Smooth muscle cell (in vitro differentiated cells): ENCODE results near the gene ABCA1. TPM values are rescaled to one million over a fixed set of nuclear protein-coding genes. Genes with fewer than 3 reads are reported as not detected.

Experiments used
- DNase-seq: peaks from one replicate; lab custom pipeline; 2025; ENCODE audit not compliant: unreplicated experiment; lab: John Stamatoyannopoulos, UW
- H2AFZ ChIP-seq: fragments of 200-600 bp; sonication (generic); 2 replicates; pipeline ENCODE4 v1.6.0; 2016; ENCODE audit warnings: antibody characterized with exemption, low read depth, mild to moderate bottlenecking
- H3F3A ChIP-seq: fragments of 200-600 bp; sonication (generic); 2 replicates; pipeline ENCODE4 v1.6.0; 2017; ENCODE audit warnings: antibody characterized with exemption, low read depth
- H3K27ac ChIP-seq: fragments of 200-600 bp; sonication (generic); 2 replicates; pipeline ENCODE4 v1.5.1; 2016; ENCODE audit warnings: low read depth, mild to moderate bottlenecking
- H3K27me3 ChIP-seq: fragments of 200-600 bp; sonication (generic); 2 replicates; pipeline ENCODE4 v1.6.1; 2016; ENCODE audit warnings: low read depth, mild to moderate bottlenecking
- H3K36me3 ChIP-seq: fragments of 200-600 bp; sonication (generic); 2 replicates; pipeline ENCODE4 v1.5.1; 2016; ENCODE audit warnings: low read depth
- H3K4me1 ChIP-seq: fragments of 200-600 bp; sonication (generic); 2 replicates; pipeline ENCODE4 v1.5.1; 2016; ENCODE audit warnings: low read depth
- H3K4me2 ChIP-seq: fragments of 200-600 bp; sonication (generic); 2 replicates; pipeline ENCODE4 v1.6.0; 2016; ENCODE audit warnings: mild to moderate bottlenecking
- H3K4me3 ChIP-seq: fragments of 200-600 bp; sonication (generic); 2 replicates; pipeline ENCODE4 v1.5.1; 2016; ENCODE audit warnings: mild to moderate bottlenecking
- H3K79me2 ChIP-seq: fragments of 200-600 bp; sonication (generic); 2 replicates; pipeline ENCODE4 v1.6.0; 2016; ENCODE audit warnings: low read depth, mild to moderate bottlenecking
- H3K9ac ChIP-seq: fragments of 200-600 bp; sonication (generic); 2 replicates; pipeline ENCODE4 v1.6.0; 2016; ENCODE audit warnings: low read depth
- H3K9me3 ChIP-seq: fragments of 200-600 bp; sonication (generic); replicated peaks from 2 replicates; pipeline ENCODE4 v1.5.1; 2016; ENCODE audit warnings: low read depth
- H4K20me1 ChIP-seq: fragments of 200-600 bp; sonication (generic); 2 replicates; pipeline ENCODE4 v1.6.0; 2016; ENCODE audit warnings: low read depth
- WGBS: methylation state at CpG from one replicate; pipeline ENCODE4 v1.1.7; 2016; ENCODE audit warnings: low lambda C conversion rate; 5-methylcytosine and 5-hydroxymethylcytosine counted together
- polyA plus RNA-seq: library from polyadenylated mRNA; unstranded; fragments of >200 nt; fragmentation: Nextera tagmentation; extraction: Ambion mirVana; gene quantifications from 2 replicates; pipeline ENCODE4 v1.2.1, GENCODE V29; 2016
- total RNA-seq: library from RNA; depleted of rRNA; stranded (reverse); fragments of >200 nt; gene quantifications from 2 replicates; pipeline ENCODE4 v1.2.3, GENCODE V29; 2014
- TF ChIP-seq, protein P1 (sequence below): fragments of 200-600 bp; sonication (generic); IDR thresholded peaks from 2 replicates; pipeline ENCODE4 v1.5.1; 2017; ENCODE audit warnings: borderline replicate concordance, mild to moderate bottlenecking, antibody characterized with exemption; ENCODE audit not compliant: insufficient read depth, poor library complexity, severe bottlenecking

The ABCA1 gene
- total and polyA plus RNA-seq, 2 experiments from 2014 or later, result 2.8 to 29.6 TPM

DNA sequence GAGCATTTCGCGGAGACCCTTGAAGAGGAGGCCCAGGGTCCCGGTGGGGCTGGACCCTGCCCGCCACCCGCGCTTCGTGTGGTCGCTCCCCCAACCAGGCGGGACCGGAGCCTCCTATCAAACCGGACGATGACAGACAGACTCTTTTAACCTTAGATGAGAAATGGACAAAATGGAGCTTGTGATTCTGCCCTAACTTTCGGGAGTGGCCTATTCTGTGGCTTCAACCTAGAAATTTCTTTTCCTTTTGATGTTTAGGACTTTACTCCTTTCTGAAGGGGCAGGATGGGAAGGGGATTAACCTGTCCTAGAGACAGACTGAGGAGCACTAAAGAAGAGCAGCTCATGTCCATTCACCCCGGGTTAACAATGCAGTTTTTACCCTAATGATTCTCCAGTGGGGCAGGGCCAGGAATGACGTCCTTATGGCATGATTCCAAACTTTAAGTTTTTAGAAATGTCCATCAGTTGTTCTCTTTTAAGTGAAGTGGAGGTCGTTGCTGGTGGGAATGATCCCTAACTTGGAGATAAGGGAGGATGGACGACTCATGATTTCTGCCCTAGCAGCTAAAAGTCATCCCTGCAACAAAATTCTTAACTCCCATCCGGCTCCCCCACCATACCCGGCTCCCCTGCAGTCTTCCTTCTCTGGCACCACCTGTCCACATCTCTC lies 179.5 kb downstream of the ABCA1 start:
- Histone ChIP-seq H3K4me3 (peak overlapping the region; percentile 96), H3F3A (no peaks in the 10 kb centered on the region), H3K36me3 (peaks cover 5% of the 10 kb centered on the region), H3K4me1 (no peaks in the 10 kb centered on the region), H2AFZ (peak overlapping the region; percentile 100), H4K20me1 (no peaks in the 10 kb centered on the region), H3K9ac (peak overlapping the region; percentile 78), H3K27ac (peak overlapping the region; percentile 55), H3K4me2 (peak overlapping the region; percentile 93), H3K27me3 (no peaks in the 10 kb centered on the region), H3K79me2 (peaks cover 12% of the 10 kb centered on the region), H3K9me3 (no peaks in the 10 kb centered on the region)
- TF ChIP-seq, protein P1, sequence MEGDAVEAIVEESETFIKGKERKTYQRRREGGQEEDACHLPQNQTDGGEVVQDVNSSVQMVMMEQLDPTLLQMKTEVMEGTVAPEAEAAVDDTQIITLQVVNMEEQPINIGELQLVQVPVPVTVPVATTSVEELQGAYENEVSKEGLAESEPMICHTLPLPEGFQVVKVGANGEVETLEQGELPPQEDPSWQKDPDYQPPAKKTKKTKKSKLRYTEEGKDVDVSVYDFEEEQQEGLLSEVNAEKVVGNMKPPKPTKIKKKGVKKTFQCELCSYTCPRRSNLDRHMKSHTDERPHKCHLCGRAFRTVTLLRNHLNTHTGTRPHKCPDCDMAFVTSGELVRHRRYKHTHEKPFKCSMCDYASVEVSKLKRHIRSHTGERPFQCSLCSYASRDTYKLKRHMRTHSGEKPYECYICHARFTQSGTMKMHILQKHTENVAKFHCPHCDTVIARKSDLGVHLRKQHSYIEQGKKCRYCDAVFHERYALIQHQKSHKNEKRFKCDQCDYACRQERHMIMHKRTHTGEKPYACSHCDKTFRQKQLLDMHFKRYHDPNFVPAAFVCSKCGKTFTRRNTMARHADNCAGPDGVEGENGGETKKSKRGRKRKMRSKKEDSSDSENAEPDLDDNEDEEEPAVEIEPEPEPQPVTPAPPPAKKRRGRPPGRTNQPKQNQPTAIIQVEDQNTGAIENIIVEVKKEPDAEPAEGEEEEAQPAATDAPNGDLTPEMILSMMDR, result no peak
- WGBS, result 10% methylated on average over 19 of the region's 19 CpGs
- no peak for DNase-seq

GRCh38 chr9:104747565-104748358 lies 180.2 kb downstream of the ABCA1 start, which contains the start of gene NIPSNAP3A:
NIPSNAP3A (plus strand) TSS chr9:104747683; CDS start chr9:104747793, 110 bp downstream.
- peak within 1 kb of the TSS; percentile 96 for H3K4me3 ChIP-seq
- TF ChIP-seq, protein P1, result no peak
- no peaks in the 10 kb centered on the region for H3K9me3 ChIP-seq
- H4K20me1 ChIP-seq, result no peaks in the 10 kb centered on the region
- peak within 1 kb of the TSS; percentile 55 for H3K27ac ChIP-seq
- DNase-seq, result peak; percentile 85
- peak within 1 kb of the TSS; percentile 93 for H3K4me2 ChIP-seq
- peak within 1 kb of the TSS; percentile 78 for H3K9ac ChIP-seq
- WGBS, result under 1% methylated on average over 68 of the region's 71 CpGs
- peak within 1 kb of the TSS; percentile 100 for H2AFZ ChIP-seq
- no peaks in the 10 kb centered on the region for H3K4me1 ChIP-seq
- peaks cover 12% of the 10 kb centered on the region for H3K79me2 ChIP-seq
- peaks cover under 1% of the 10 kb centered on the region for H3K36me3 ChIP-seq
- H3F3A ChIP-seq, result no peaks in the 10 kb centered on the region
- no peaks in the 10 kb centered on the region for H3K27me3 ChIP-seq

- TF ChIP-seq, protein P1, result no peak
- Histone ChIP-seq H2AFZ (peak overlapping the region; percentile 100), H3K4me1 (no peaks in the 10 kb centered on the region), H3K36me3 (no peaks in the 10 kb centered on the region), H3K4me3 (peak overlapping the region; percentile 96), H4K20me1 (no peaks in the 10 kb centered on the region), H3K9me3 (no peaks in the 10 kb centered on the region), H3K27me3 (no peaks in the 10 kb centered on the region), H3F3A (no peaks in the 10 kb centered on the region), H3K9ac (peak overlapping the region; percentile 78), H3K4me2 (peak overlapping the region; percentile 93), H3K79me2 (peaks cover 12% of the 10 kb centered on the region), H3K27ac (peak overlapping the region; percentile 55)
- WGBS, result under 1% methylated on average over 9 of the region's 9 CpGs
- DNase-seq, result no peak
Measured at GRCh38 chr9:104747245-104747564, 180.8 kb downstream of the ABCA1 start.
